ENCODE results near the gene HLCS.

- TF ChIP-seq, protein P1, sequence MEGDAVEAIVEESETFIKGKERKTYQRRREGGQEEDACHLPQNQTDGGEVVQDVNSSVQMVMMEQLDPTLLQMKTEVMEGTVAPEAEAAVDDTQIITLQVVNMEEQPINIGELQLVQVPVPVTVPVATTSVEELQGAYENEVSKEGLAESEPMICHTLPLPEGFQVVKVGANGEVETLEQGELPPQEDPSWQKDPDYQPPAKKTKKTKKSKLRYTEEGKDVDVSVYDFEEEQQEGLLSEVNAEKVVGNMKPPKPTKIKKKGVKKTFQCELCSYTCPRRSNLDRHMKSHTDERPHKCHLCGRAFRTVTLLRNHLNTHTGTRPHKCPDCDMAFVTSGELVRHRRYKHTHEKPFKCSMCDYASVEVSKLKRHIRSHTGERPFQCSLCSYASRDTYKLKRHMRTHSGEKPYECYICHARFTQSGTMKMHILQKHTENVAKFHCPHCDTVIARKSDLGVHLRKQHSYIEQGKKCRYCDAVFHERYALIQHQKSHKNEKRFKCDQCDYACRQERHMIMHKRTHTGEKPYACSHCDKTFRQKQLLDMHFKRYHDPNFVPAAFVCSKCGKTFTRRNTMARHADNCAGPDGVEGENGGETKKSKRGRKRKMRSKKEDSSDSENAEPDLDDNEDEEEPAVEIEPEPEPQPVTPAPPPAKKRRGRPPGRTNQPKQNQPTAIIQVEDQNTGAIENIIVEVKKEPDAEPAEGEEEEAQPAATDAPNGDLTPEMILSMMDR (IDR thresholded peaks at IDR 0.05; ENCODE audit: low read length) = no peak
- TF ChIP-seq EZH2phosphoT487 (IDR thresholded peaks at IDR 0.05; ENCODE audit: low read length) (no peak), EZH2 (optimal IDR thresholded peaks at IDR 0.05; ENCODE audit: low read depth, low read length) (no peak)
These were observed 197.2 kb downstream of the HLCS start for GRCh38 chr21:36769051-36769839.
